Testis (tissue), 2 donors: ENCODE measurements around the gene ALS2CL.

ENCODE experiments used
- CTCF ChIP-seq, 3 experiments: fragments of 450-650 bp in 2 of 3; fragments of 200-600 bp in 1 of 3; sonication (generic) in 1 of 3; IDR thresholded peaks; one replicate each; pipeline ENCODE4 v1.5.1; 2016 to 2019; ENCODE audit warnings: antibody characterized with exemption in 3 of 3, mild to moderate bottlenecking in 2 of 3, moderate library complexity in 1 of 3
- POLR2A ChIP-seq: fragments of 450-650 bp; IDR thresholded peaks from one replicate; pipeline ENCODE4 v1.6.1; 2017; ENCODE audit warnings: antibody characterized with exemption, mild to moderate bottlenecking, moderate library complexity

GRCh38 chr3:46665763-46666452, 27.6 kb downstream of the ALS2CL start:
- TF ChIP-seq CTCF (IDR thresholded peaks at IDR 0.05) (no peak), POLR2A (no peak)
